Caco-2 (cell line): ENCODE measurements around the gene AP2B1. TPM values are rescaled to one million over a fixed set of nuclear protein-coding genes. Genes with fewer than 3 reads are reported as not detected.

Source experiments
- BruUV-seq: library from RNA; stranded (reverse); fragments of 400-500 nt; replicated peaks from 2 replicates; lab custom pipeline; 2021; lab: Mats Ljungman, UMichigan
- CTCF ChIA-PET: fragments of 300-600 bp; sonication (Branson Sonifier 250); formaldehyde crosslinking; loops from one replicate; lab custom pipeline; 2022; ENCODE audit warnings: antibody characterized with exemption; lab: Charles Lee
- POLR2A ChIA-PET: fragments of 300-600 bp; sonication (Branson Sonifier 250); formaldehyde crosslinking; loops from one replicate; lab custom pipeline; 2022; ENCODE audit warnings: antibody characterized with exemption; lab: Charles Lee
- DNase-seq, 2 experiments: peaks; one replicate each; pipeline versions ENCODE4 v3.0.0 to v3.0.0-alpha.2; 2020 to 2022
- H3K27me3 ChIP-seq: replicated peaks from 2 replicates; pipeline ENCODE4 v1.6.0; 2011; ENCODE audit warnings: low read length; ENCODE audit not compliant: control insufficient read depth, insufficient read depth
- H3K36me3 ChIP-seq: 2 replicates; pipeline ENCODE4 v1.5.1; 2011; ENCODE audit warnings: low read length; ENCODE audit not compliant: control insufficient read depth, insufficient read depth
- H3K4me1 ChIP-seq: fragments of 250-450 bp; sonication (Bioruptor Pico); 2 replicates; pipeline ENCODE4 v1.5.1; 2020; ENCODE audit warnings: mild to moderate bottlenecking
- H3K4me3 ChIP-seq: 2 replicates; pipeline ENCODE4 v1.5.1; 2011; ENCODE audit warnings: low read depth, mild to moderate bottlenecking, control low read depth, low read length
- H3K9me3 ChIP-seq: fragments of 250-450 bp; sonication (Bioruptor Pico); 2 replicates; pipeline ENCODE4 v1.5.1; 2020; ENCODE audit warnings: mild to moderate bottlenecking, moderate library complexity
- H3K27ac Mint-ChIP-seq: one replicate; pipeline ENCODE4 v1.8.0; 2022; ENCODE audit warnings: mixed read lengths; ENCODE audit not compliant: unreplicated experiment
- H3K27me3 Mint-ChIP-seq: one replicate; pipeline ENCODE4 v1.8.0; 2022; ENCODE audit warnings: mixed read lengths; ENCODE audit not compliant: insufficient read depth, unreplicated experiment
- H3K36me3 Mint-ChIP-seq: one replicate; pipeline ENCODE4 v1.8.0; 2022; ENCODE audit warnings: mild to moderate bottlenecking, mixed read lengths; ENCODE audit not compliant: insufficient read depth, unreplicated experiment
- H3K4me1 Mint-ChIP-seq: one replicate; pipeline ENCODE4 v1.8.0; 2022; ENCODE audit warnings: low read depth, mixed read lengths; ENCODE audit not compliant: unreplicated experiment
- H3K4me3 Mint-ChIP-seq: one replicate; pipeline ENCODE4 v1.8.0; 2022; ENCODE audit warnings: mild to moderate bottlenecking, moderate library complexity, mixed read lengths; ENCODE audit not compliant: unreplicated experiment
- H3K9me3 Mint-ChIP-seq: one replicate; pipeline ENCODE4 v1.8.0; 2022; ENCODE audit warnings: mixed read lengths; ENCODE audit not compliant: unreplicated experiment
- intact Hi-C: fragments of 100-400 bp; cut with micrococcal nuclease; formaldehyde crosslinking; loops from one replicate; pipeline ENCODE4 v1.10.0; 2022; ENCODE audit not compliant: unreplicated experiment
- total RNA-seq: library from RNA; stranded (reverse); gene quantifications from 2 replicates; pipeline ENCODE4 v1.2.3, GENCODE V29; 2022
- TF ChIP-seq, protein P1 (sequence below), 2 experiments: fragments of 200-600 bp in 1 of 2; IDR thresholded peaks; 1 replicate in 1 of 2; 2 replicates in 1 of 2; pipeline versions ENCODE4 v1.5.1 to v1.8.0; 2011 to 2022; ENCODE audit warnings: antibody characterized with exemption in 1 of 2, control low read depth in 1 of 2, inconsistent platforms in 1 of 2, low read depth in 1 of 2, low read length in 1 of 2, mild to moderate bottlenecking in 1 of 2, moderate library complexity in 1 of 2; ENCODE audit not compliant: insufficient read depth in 1 of 2, severe bottlenecking in 1 of 2, unreplicated experiment in 1 of 2

AP2B1 gene
- total RNA-seq, 1 experiment from 2014 or later: 228 TPM

DNA sequence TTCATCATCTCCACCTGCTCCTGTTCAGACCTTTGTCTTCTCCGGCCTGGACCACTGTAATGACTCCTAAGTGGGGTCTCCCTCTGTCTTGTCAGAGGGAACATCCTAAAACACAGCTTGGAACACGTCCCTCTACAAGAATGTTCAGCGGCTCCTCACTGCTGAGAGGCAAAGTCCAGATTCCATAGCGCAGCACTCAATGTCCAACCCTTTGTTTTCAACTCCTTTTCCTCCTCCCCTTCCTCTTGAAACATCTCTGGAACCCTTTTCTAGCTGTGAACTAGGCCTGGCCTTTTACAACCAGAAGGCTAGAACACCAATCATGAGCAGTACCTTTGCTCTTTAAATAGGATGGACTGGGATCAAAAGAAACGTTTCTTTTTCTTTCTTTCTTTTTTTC lies 174.5 kb downstream of the AP2B1 start:
- Mint-ChIP-seq H3K27ac (peak overlapping the region; percentile 33), H3K4me1 (peaks cover 9% of the 10 kb centered on the region), H3K36me3 (no peaks in the 10 kb centered on the region), H3K9me3 (peaks cover 6% of the 10 kb centered on the region), H3K4me3 (peak overlapping the region; percentile 4), H3K27me3 (no peaks in the 10 kb centered on the region)
- H3K36me3 ChIP-seq: no peaks in the 10 kb centered on the region
- BruUV-seq: no TSS peak
- ChIA-PET CTCF (interaction anchor here (0.5 kb wide), 1 partner anchor 149 kb away, joined by 4 read pairs; no protein-coding TSS in a partner anchor), POLR2A (interaction anchor here (0.6 to 1.2 kb wide), 2 partner anchors 47 to 321 kb away, joined by 3 to 4 read pairs; partner anchors contain the start of gene TAF15)
- no peak overlapping the region for H3K4me3 ChIP-seq
- peaks cover 15% of the 10 kb centered on the region for H3K4me1 ChIP-seq
- intact Hi-C loops: no loop called here
- DNase-seq: no peak
- H3K27me3 ChIP-seq: no peaks in the 10 kb centered on the region
- TF ChIP-seq, protein P1, sequence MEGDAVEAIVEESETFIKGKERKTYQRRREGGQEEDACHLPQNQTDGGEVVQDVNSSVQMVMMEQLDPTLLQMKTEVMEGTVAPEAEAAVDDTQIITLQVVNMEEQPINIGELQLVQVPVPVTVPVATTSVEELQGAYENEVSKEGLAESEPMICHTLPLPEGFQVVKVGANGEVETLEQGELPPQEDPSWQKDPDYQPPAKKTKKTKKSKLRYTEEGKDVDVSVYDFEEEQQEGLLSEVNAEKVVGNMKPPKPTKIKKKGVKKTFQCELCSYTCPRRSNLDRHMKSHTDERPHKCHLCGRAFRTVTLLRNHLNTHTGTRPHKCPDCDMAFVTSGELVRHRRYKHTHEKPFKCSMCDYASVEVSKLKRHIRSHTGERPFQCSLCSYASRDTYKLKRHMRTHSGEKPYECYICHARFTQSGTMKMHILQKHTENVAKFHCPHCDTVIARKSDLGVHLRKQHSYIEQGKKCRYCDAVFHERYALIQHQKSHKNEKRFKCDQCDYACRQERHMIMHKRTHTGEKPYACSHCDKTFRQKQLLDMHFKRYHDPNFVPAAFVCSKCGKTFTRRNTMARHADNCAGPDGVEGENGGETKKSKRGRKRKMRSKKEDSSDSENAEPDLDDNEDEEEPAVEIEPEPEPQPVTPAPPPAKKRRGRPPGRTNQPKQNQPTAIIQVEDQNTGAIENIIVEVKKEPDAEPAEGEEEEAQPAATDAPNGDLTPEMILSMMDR (IDR thresholded peaks at IDR 0.05; ENCODE audit: insufficient read depth in 1 of 2, low read depth in 1 of 2, low read length in 1 of 2, severe bottlenecking in 1 of 2, unreplicated experiment in 1 of 2): no peak
- no peaks in the 10 kb centered on the region for H3K9me3 ChIP-seq

- peak overlapping the region; percentile 75 for H3K27ac Mint-ChIP-seq
- TF ChIP-seq, protein P1 (IDR thresholded peaks at IDR 0.05; ENCODE audit: insufficient read depth in 1 of 2, low read depth in 1 of 2, low read length in 1 of 2, severe bottlenecking in 1 of 2, unreplicated experiment in 1 of 2): no peak
- H3K9me3 Mint-ChIP-seq: peaks cover 6% of the 10 kb centered on the region
- ChIA-PET CTCF (interaction anchor here (0.5 to 2.4 kb wide), 35 partner anchors 10 to 828 kb away, joined by 3 to 83 read pairs (median 4); partner anchors contain the start of genes GAS2L2, MMP28, RASL10B and TAF15), POLR2A (interaction anchor here (0.5 to 2.0 kb wide), 6 partner anchors 32 to 185 kb away, joined by 3 to 44 read pairs (median 4); partner anchors contain the start of genes PEX12 and TAF15)
- H3K4me3 Mint-ChIP-seq: peak overlapping the region; percentile 76
- peaks cover 9% of the 10 kb centered on the region for H3K4me1 Mint-ChIP-seq
- peaks cover 15% of the 10 kb centered on the region for H3K4me1 ChIP-seq
- H3K36me3 Mint-ChIP-seq: no peaks in the 10 kb centered on the region
- DNase-seq: no peak
- no peaks in the 10 kb centered on the region for H3K9me3 ChIP-seq
- no peaks in the 10 kb centered on the region for H3K27me3 Mint-ChIP-seq
- H3K4me3 ChIP-seq: peak overlapping the region; percentile 38
- no peaks in the 10 kb centered on the region for H3K27me3 ChIP-seq
- intact Hi-C loops: loop anchor here (1.0 kb wide), 2 partner anchors 41 to 46 kb away; partner anchors contain the start of gene TAF15
- no peaks in the 10 kb centered on the region for H3K36me3 ChIP-seq
- BruUV-seq: no TSS peak
These were observed 176.6 kb downstream of the AP2B1 start for GRCh38 chr17:35763767-35764122.

DNA sequence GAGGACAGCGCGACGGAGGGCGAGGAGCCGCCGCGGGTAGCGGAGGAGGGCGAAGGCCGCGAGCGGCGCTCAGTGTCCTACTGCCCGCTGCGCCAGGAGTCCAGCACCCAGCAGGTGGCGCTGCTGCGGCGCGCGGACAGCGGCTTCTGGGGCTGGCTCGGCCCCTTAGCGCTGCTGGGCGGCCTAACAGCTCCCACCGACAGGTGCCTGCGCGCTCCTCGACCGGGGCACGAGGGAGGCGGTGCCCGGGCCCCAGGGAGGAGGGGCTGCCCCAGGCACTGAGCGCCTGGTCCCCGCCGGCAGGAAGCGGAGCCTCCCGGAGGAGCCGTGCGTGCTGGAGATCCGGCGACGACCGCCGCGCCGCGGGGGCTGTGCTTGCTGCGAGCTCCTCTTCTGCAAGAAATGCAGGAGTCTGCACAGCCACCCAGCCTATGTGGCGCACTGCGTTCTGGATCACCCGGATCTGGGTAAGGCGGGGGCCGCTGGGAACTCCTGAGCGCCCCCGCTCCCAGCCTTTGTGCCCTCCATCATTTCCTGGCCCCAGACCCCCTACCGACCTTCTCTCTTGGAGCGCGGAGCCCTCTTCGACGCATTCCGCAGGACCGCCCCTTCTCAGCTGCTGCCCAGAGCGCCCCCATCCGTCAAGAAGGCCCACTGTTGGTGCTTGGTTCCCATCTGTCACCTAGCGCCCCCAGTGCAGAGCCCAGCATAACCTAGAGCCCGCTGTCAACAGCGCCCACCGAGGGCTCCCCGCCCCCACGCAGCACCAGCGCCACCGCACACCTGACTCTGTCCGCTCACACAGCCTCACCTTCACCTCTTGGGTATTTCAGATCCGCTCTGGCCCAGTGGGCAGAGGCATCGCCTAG lies 177.2 kb downstream of the AP2B1 start:
- Histone ChIP-seq H3K27me3 (no peaks in the 10 kb centered on the region), H3K4me1 (peaks cover 15% of the 10 kb centered on the region), H3K9me3 (no peaks in the 10 kb centered on the region), H3K36me3 (no peaks in the 10 kb centered on the region), H3K4me3 (peak overlapping the region; percentile 65)
- Mint-ChIP-seq H3K27me3 (no peaks in the 10 kb centered on the region), H3K4me3 (peak overlapping the region; percentile 76), H3K4me1 (peaks cover 9% of the 10 kb centered on the region), H3K9me3 (peaks cover 6% of the 10 kb centered on the region), H3K27ac (peak overlapping the region; percentile 75), H3K36me3 (no peaks in the 10 kb centered on the region)
- DNase-seq: peak; percentile 92 to 98
- no TSS peak for BruUV-seq
- ChIA-PET POLR2A (interaction anchor here (0.5 to 2.0 kb wide), 7 partner anchors 32 to 186 kb away, joined by 3 to 44 read pairs (median 3); partner anchors contain the start of genes PEX12 and TAF15), CTCF (interaction anchor here (0.5 to 2.4 kb wide), 35 partner anchors 9 to 828 kb away, joined by 3 to 83 read pairs (median 4); partner anchors contain the start of genes GAS2L2, MMP28, RASL10B and TAF15)
- intact Hi-C loops: loop anchor here (1.0 kb wide), 2 partner anchors 40 to 45 kb away; partner anchors contain the start of gene TAF15
- TF ChIP-seq, protein P1 (IDR thresholded peaks at IDR 0.05; ENCODE audit: insufficient read depth in 1 of 2, low read depth in 1 of 2, low read length in 1 of 2, severe bottlenecking in 1 of 2, unreplicated experiment in 1 of 2): peak; percentile 89 to 97
